Activated CD8-positive, alpha-beta T cell treated with anti-CD3 and anti-CD28 coated beads for 36 hours (primary cell): ENCODE results near the gene HSPA4. TPM values are rescaled to one million over a fixed set of nuclear protein-coding genes. Genes with fewer than 3 reads are reported as not detected.
"Not testable (repeated sequence)": the region's sequence is repeated elsewhere in the genome, so short reads cannot be mapped to it uniquely, and the experiment has no call there.

ENCODE experiments used
- ATAC-seq: fragments of 200-7000 bp; cut with Tn5 transposase; one replicate; pipeline ENCODE4 v1.10.0; 2021; ENCODE audit warnings: mild to moderate bottlenecking, moderate library complexity
- CTCF ChIA-PET: fragments of 350-600 bp; sonication (Branson Sonifier 250); formaldehyde crosslinking; loops from one replicate; lab custom pipeline; 2021; ENCODE audit warnings: antibody characterized with exemption; lab: Charles Lee
- POLR2A ChIA-PET: fragments of 350-600 bp; sonication (Branson Sonifier 250); formaldehyde crosslinking; loops from one replicate; lab custom pipeline; 2021; ENCODE audit warnings: antibody characterized with exemption; lab: Charles Lee
- DNase-seq: peaks from one replicate; pipeline ENCODE4 v3.0.0-alpha.2; 2020
- H3K27ac Mint-ChIP-seq: one replicate; pipeline ENCODE4 v1.8.0; 2021; ENCODE audit warnings: mild to moderate bottlenecking, mixed read lengths
- H3K27me3 Mint-ChIP-seq: one replicate; pipeline ENCODE4 v1.8.0; 2021; ENCODE audit warnings: mixed read lengths
- H3K36me3 Mint-ChIP-seq: one replicate; pipeline ENCODE4 v1.8.0; 2021; ENCODE audit warnings: low read depth, mixed read lengths
- H3K4me1 Mint-ChIP-seq: one replicate; pipeline ENCODE4 v1.8.0; 2021; ENCODE audit warnings: low read depth, mixed read lengths
- H3K4me3 Mint-ChIP-seq: one replicate; pipeline ENCODE4 v1.8.0; 2021; ENCODE audit warnings: mild to moderate bottlenecking, moderate library complexity, mixed read lengths
- H3K9me3 Mint-ChIP-seq: one replicate; pipeline ENCODE4 v1.8.0; 2021; ENCODE audit warnings: mixed read lengths
- intact Hi-C: fragments of 100-400 bp; cut with micrococcal nuclease; formaldehyde crosslinking; loops from one replicate; pipeline ENCODE4 v1.10.0; 2022
- total RNA-seq, 2 experiments: library from RNA; stranded (reverse); gene quantifications; one replicate each; pipeline ENCODE4 v1.2.3, GENCODE V29; 2021
- TF ChIP-seq, protein P1 (sequence below): fragments of 200-600 bp; IDR thresholded peaks from one replicate; pipeline ENCODE4 v1.8.0; 2022; ENCODE audit warnings: antibody characterized with exemption, mild to moderate bottlenecking

Gene HSPA4
- total RNA-seq, 2 experiments from 2014 or later, result 229 to 232 TPM

DNA sequence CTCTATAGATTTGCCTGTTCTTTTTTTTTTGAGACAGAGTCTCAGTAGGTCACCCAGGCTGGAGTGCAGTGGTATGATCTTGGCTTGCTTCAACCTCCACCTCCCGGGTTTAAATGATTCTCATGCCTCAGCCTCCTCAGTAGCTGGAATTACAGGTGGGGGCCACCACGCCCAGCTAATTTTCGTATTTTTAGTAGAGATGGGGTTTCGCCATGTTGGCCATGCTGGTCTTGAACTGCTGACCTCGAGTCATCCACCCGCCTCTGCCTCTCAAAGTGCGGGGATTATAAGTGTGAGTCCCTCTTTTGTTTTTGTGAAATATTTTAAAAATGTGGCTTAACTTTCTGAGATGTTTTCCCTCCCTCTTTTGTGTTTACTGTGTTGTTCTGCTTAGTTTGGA lies 29.2 kb downstream of the HSPA4 start:
- TF ChIP-seq, protein P1, sequence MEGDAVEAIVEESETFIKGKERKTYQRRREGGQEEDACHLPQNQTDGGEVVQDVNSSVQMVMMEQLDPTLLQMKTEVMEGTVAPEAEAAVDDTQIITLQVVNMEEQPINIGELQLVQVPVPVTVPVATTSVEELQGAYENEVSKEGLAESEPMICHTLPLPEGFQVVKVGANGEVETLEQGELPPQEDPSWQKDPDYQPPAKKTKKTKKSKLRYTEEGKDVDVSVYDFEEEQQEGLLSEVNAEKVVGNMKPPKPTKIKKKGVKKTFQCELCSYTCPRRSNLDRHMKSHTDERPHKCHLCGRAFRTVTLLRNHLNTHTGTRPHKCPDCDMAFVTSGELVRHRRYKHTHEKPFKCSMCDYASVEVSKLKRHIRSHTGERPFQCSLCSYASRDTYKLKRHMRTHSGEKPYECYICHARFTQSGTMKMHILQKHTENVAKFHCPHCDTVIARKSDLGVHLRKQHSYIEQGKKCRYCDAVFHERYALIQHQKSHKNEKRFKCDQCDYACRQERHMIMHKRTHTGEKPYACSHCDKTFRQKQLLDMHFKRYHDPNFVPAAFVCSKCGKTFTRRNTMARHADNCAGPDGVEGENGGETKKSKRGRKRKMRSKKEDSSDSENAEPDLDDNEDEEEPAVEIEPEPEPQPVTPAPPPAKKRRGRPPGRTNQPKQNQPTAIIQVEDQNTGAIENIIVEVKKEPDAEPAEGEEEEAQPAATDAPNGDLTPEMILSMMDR, result no peak
- ChIA-PET POLR2A (no interaction called here), CTCF (interaction anchor here (0.7 kb wide), 1 partner anchor 9 kb away, joined by 3 read pairs; no protein-coding TSS in a partner anchor)
- Mint-ChIP-seq H3K4me3 (no peak overlapping the region), H3K27me3 (no peaks in the 10 kb centered on the region), H3K27ac (peak overlapping the region; percentile 43), H3K9me3 (no peaks in the 10 kb centered on the region), H3K4me1 (peaks cover 45% of the 10 kb centered on the region), H3K36me3 (peaks cover 44% of the 10 kb centered on the region)
- intact Hi-C loops, result no loop called here
- no peak for ATAC-seq
- DNase-seq, result no peak

DNA sequence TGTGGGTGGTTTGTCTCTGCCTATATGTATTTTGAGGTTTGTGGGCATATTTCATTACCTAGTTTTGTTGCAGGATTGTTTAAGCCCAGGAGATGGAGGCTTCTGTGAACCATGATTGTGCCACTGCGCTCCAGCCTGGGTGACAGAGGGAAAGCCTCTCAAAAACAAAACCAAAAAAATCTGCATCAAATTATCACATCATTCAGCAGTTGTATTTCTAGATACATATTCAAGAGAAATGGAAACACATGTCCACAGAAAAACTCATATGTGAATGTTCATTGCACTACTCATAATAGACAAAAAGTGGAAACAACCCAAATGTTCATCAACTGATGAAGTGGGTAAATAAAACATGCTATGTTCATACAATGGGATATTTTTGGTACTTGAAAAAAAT lies 29.9 kb downstream of the HSPA4 start:
- no peaks in the 10 kb centered on the region for H3K9me3 Mint-ChIP-seq
- ChIA-PET CTCF (interaction anchor here (0.7 kb wide), 1 partner anchor 9 kb away, joined by 3 read pairs; no protein-coding TSS in a partner anchor), POLR2A (no interaction called here)
- peaks cover 46% of the 10 kb centered on the region for H3K4me1 Mint-ChIP-seq
- no peak overlapping the region for H3K4me3 Mint-ChIP-seq
- TF ChIP-seq, protein P1, result no peak
- DNase-seq (no peak), ATAC-seq (no peak)
- peaks cover 43% of the 10 kb centered on the region for H3K36me3 Mint-ChIP-seq
- peak overlapping the region; percentile 43 for H3K27ac Mint-ChIP-seq
- no peaks in the 10 kb centered on the region for H3K27me3 Mint-ChIP-seq
- intact Hi-C loops, result no loop called here

DNA sequence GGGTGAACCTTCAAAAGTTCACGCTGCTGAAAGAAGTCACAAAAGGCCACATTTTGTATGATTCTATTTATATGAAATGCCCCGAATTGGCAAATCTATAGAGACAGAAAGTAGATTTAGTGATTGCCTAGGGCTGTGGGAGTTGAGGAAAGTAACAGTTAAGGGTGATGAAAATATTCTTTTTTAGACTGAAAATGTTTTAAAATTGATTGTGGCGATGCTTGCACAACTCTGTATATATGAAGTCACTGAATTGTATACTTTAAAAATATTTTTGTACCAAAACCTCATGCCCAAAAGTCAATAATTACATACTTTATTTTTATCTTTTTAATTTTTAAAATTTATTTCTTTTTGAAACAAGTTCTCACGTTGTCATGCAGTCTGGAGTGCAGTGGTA lies 30.3 kb downstream of the HSPA4 start:
- ChIA-PET POLR2A (no interaction called here), CTCF (no interaction called here)
- H3K4me3 Mint-ChIP-seq, result no peak overlapping the region
- no peak for ATAC-seq
- TF ChIP-seq, protein P1, result no peak
- H3K27ac Mint-ChIP-seq, result no peak overlapping the region
- H3K36me3 Mint-ChIP-seq, result peaks cover 40% of the 10 kb centered on the region
- intact Hi-C loops, result no loop called here
- DNase-seq, result no peak
- H3K9me3 Mint-ChIP-seq, result no peaks in the 10 kb centered on the region
- H3K4me1 Mint-ChIP-seq, result peaks cover 46% of the 10 kb centered on the region
- no peaks in the 10 kb centered on the region for H3K27me3 Mint-ChIP-seq

DNA sequence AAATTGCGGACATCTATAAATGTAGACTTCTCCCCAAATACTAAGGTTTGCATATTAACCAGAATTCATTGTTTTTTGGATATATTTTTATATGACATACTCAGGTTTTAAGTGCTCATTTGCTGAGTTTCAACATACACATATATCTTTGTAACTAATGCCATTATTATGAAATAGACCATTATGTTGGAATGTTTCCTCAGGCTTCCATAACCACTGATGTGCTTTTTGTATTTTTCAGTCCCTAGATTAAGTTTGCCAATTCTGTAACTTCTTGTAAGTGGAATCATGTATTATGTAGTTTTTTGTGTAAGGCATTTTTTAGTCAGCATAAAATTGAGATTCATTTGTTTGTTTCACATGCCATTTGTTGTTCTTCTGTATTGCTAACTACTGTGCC lies 32.1 kb downstream of the HSPA4 start:
- intact Hi-C loops, result no loop called here
- TF ChIP-seq, protein P1, result no peak
- CTCF ChIA-PET, result no interaction called here

DNA sequence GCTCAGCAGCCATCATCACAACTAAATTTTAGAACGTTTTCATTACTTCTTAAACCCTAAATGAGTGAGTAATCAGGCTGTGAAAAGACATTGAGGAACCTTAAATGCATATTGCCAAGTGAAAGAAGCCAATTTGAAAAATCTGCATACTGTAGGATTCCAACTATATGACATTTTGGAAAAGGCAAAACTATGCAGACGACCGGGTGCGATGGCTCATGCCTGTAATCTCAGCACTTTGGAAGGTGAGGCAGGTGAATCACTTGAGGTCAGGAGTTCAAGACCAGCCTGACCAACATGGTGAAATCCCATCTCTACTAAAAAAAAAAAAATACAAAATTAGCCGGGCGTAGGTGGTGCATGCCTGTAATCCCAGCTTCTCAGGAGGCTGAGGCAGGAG lies 33.4 kb downstream of the HSPA4 start:
- Mint-ChIP-seq H3K4me1 (peaks cover 22% of the 10 kb centered on the region), H3K36me3 (peaks cover 45% of the 10 kb centered on the region)
- intact Hi-C loops, ATAC-seq, H3K27me3 Mint-ChIP-seq, H3K4me3 Mint-ChIP-seq, CTCF ChIA-PET, H3K27ac Mint-ChIP-seq, DNase-seq, H3K9me3 Mint-ChIP-seq: not testable (repeated sequence)
- POLR2A ChIA-PET, result interaction anchor here (1.0 kb wide), 1 partner anchor 13 kb away, joined by 3 read pairs; no protein-coding TSS in a partner anchor

More for the DNA sequence above, 32.1 kb downstream of the HSPA4 start:
- POLR2A ChIA-PET, result interaction anchor here (0.6 kb wide), 1 partner anchor 15 kb away, joined by 3 read pairs; no protein-coding TSS in a partner anchor
- H3K9me3 Mint-ChIP-seq, result no peaks in the 10 kb centered on the region
- ATAC-seq, result no peak
- DNase-seq, result no peak
- peaks cover 49% of the 10 kb centered on the region for H3K36me3 Mint-ChIP-seq
- no peak overlapping the region for H3K27ac Mint-ChIP-seq
- no peak overlapping the region for H3K4me3 Mint-ChIP-seq
- H3K4me1 Mint-ChIP-seq, result peaks cover 33% of the 10 kb centered on the region
- H3K27me3 Mint-ChIP-seq, result no peaks in the 10 kb centered on the region
